ENCODE results near the gene KCNH3. TPM values are rescaled to one million over a fixed set of nuclear protein-coding genes. Genes with fewer than 3 reads are reported as not detected.

KCNH3 gene
- total and polyA plus RNA-seq, 10 of the 15 experiments (the other 5 are each of a cell fraction or from before 2014, with no cell fraction given) = 0.03 to 0.45 (median 0.08) TPM; not detected in 5

- no peak for TF ChIP-seq CBX3 (IDR thresholded peaks at IDR 0.05; ENCODE audit: borderline replicate concordance, low read depth)
- TF ChIP-seq FOS (IDR thresholded peaks at IDR 0.05; ENCODE audit: borderline replicate concordance, extremely low read depth, insufficient read length) = no peak
- TF ChIP-seq MEF2A (IDR thresholded peaks at IDR 0.05; ENCODE audit: insufficient read depth, low read depth, low read length) = no peak
- no peak for TF ChIP-seq ZNF217 (IDR thresholded peaks at IDR 0.05)
These were observed 20.3 kb downstream of the KCNH3 start (continued) for GRCh38 chr12:49559011-49559675.

- ChIA-PET RAD21 (ENCODE audit: unreplicated experiment) (interaction anchor here (1.2 kb wide), 1 partner anchor 20 kb away, joined by 5 read pairs; no protein-coding TSS in a partner anchor), SMC1A (ENCODE audit: uncharacterized antibody, unreplicated experiment) (interaction anchor here (1.0 to 1.8 kb wide), 2 partner anchors 33 to 68 kb away, joined by 4 to 6 read pairs; no protein-coding TSS in a partner anchor), POLR2A (interaction anchor here (0.6 kb wide), 1 partner anchor 485 kb away, joined by 3 read pairs; no protein-coding TSS in a partner anchor), CTCF (interaction anchor here (0.7 to 3.0 kb wide), 3 partner anchors 8 to 202 kb away, joined by 3 to 8 read pairs (median 6); no protein-coding TSS in a partner anchor)
- Histone ChIP-seq H3K4me3 (no peak overlapping the region), H3K27ac (ENCODE audit: control insufficient read depth, insufficient read depth) (no peak overlapping the region), H2AFZ (ENCODE audit: control insufficient read depth, low read depth, low read length) (no peak overlapping the region), H3K4me2 (ENCODE audit: control insufficient read depth, insufficient read depth) (no peak overlapping the region), H3K36me3 (ENCODE audit: control insufficient read depth in 2 of 2, insufficient read depth in 2 of 2, low read length in 1 of 2) (peaks cover 28 to 32% of the 10 kb centered on the region in 2 experiments), H4K20me1 (ENCODE audit: control insufficient read depth, insufficient read depth) (no peaks in the 10 kb centered on the region), H3K9me3 (replicated peaks; ENCODE audit: control insufficient read depth, insufficient read depth, low read length) (no peaks in the 10 kb centered on the region), H3K9ac (ENCODE audit: control insufficient read depth, insufficient read depth, low read length) (no peak overlapping the region), H3K79me2 (ENCODE audit: control insufficient read depth, insufficient read depth, low read length) (peaks cover 2% of the 10 kb centered on the region), H3K27me3 (replicated peaks in 1 of 2; ENCODE audit: control insufficient read depth in 2 of 2, insufficient read depth in 2 of 2, low read length in 1 of 2) (no peaks in the 10 kb centered on the region), H3K4me1 (ENCODE audit: control insufficient read depth, insufficient read depth, low read length) (no peaks in the 10 kb centered on the region)
- no peak for FAIRE-seq
- ATAC-seq = no peak
- in situ Hi-C loops (cut with MboI) = no loop called here
- 98% methylated on average over 7 of the region's 7 CpGs for WGBS (ENCODE audit: insufficient coverage, insufficient replicate concordance, low lambda C conversion rate, missing lambda C conversion rate)
- intact Hi-C loops (cut with micrococcal nuclease; ENCODE audit: unreplicated experiment) = no loop called here
- BruUV-seq (replicated peaks) = no TSS peak
- DNase-seq (ENCODE audit: low read depth, low spot score) = no peak
- TF ChIP-seq TAF1 (IDR thresholded peaks at IDR 0.05; ENCODE audit: borderline replicate concordance, low read depth, low read length) = no peak
- no peak for TF ChIP-seq BRCA1 (IDR thresholded peaks at IDR 0.05; ENCODE audit: low read depth, low read length)
- TF ChIP-seq REST (IDR thresholded peaks at IDR 0.05; ENCODE audit: low read depth, low read length) = no peak
- no peak for TF ChIP-seq LARP7 (IDR thresholded peaks at IDR 0.05)
- no peak for TF ChIP-seq HSF1 (IDR thresholded peaks at IDR 0.05; ENCODE audit: low read depth, low read length)
- TF ChIP-seq JUNB (IDR thresholded peaks at IDR 0.05) = no peak
- no peak for TF ChIP-seq CBFB (IDR thresholded peaks at IDR 0.05; ENCODE audit: low read depth)
- TF ChIP-seq ZNF274 (IDR thresholded peaks at IDR 0.05; ENCODE audit: insufficient read depth, insufficient read length) = no peak
- no peak for TF ChIP-seq STAT3 (IDR thresholded peaks at IDR 0.05; ENCODE audit: low read depth, low read length)
- no peak for TF ChIP-seq SMAD1 (IDR thresholded peaks at IDR 0.05; ENCODE audit: low read depth, partially characterized antibody)
- no peak for TF ChIP-seq E4F1 (IDR thresholded peaks at IDR 0.05; ENCODE audit: borderline replicate concordance, partially characterized antibody)
- TF ChIP-seq CHD1 (IDR thresholded peaks at IDR 0.05; ENCODE audit: low read depth, low read length) = no peak
These were observed 21.9 kb downstream of the KCNH3 start for GRCh38 chr12:49560695-49561094.
